Left ventricle myocardium inferior (tissue), 1 donor: ENCODE data around the gene VPS16. TPM values are rescaled to one million over a fixed set of nuclear protein-coding genes. Genes with fewer than 3 reads are reported as not detected.

ENCODE experiments used
- DNase-seq: peaks from one replicate; pipeline ENCODE4 v3.0.0-alpha.2; 2020
- H3K27ac ChIP-seq: fragments of 200-600 bp; replicated peaks from 2 replicates; pipeline ENCODE4 v1.8.0; 2021
- H3K27me3 ChIP-seq: fragments of 200-600 bp; 2 replicates; pipeline ENCODE4 v1.8.0; 2021; ENCODE audit warnings: low read depth
- H3K36me3 ChIP-seq: fragments of 200-600 bp; 2 replicates; pipeline ENCODE4 v1.8.0; 2021
- H3K4me1 ChIP-seq: fragments of 200-600 bp; 2 replicates; pipeline ENCODE4 v1.8.0; 2021
- H3K4me3 ChIP-seq: fragments of 200-600 bp; 2 replicates; pipeline ENCODE4 v1.8.0; 2021; ENCODE audit warnings: mild to moderate bottlenecking, moderate library complexity
- H3K9me3 ChIP-seq: fragments of 200-600 bp; replicated peaks from 2 replicates; pipeline ENCODE4 v1.8.0; 2021
- CTCF ChIP-seq: fragments of 200-600 bp; IDR thresholded peaks from 2 replicates; pipeline ENCODE4 v1.8.0; 2021; ENCODE audit warnings: antibody characterized with exemption, mild to moderate bottlenecking, borderline replicate concordance
- intact Hi-C: fragments of 100-400 bp; cut with micrococcal nuclease; formaldehyde crosslinking; loops from one replicate; pipeline ENCODE4 v1.11.0; 2022
- total RNA-seq: library from RNA; stranded (reverse); fragmentation: NEBNext Ultra II Directional; extraction: Animal tissue kit (Norgen Biotek cat#: 25700); gene quantifications from one replicate; pipeline ENCODE4 v1.2.1, GENCODE V29; 2021
- donor health status: DM: no; HTN: yes; CAD: no; lungs with severe emphysema.

Gene VPS16
- total RNA-seq, 1 donor from 2014 or later = 15.7 TPM

- H3K27me3 ChIP-seq = peaks cover 100% of the 10 kb centered on the region
- no peak for TF ChIP-seq CTCF
- peak overlapping the region; percentile 56 for H3K4me3 ChIP-seq
- H3K27ac ChIP-seq = no peak overlapping the region
- no peaks in the 10 kb centered on the region for H3K9me3 ChIP-seq
- peaks cover 20% of the 10 kb centered on the region for H3K4me1 ChIP-seq
- intact Hi-C loops = no loop called here
- no peaks in the 10 kb centered on the region for H3K36me3 ChIP-seq
- DNase-seq = no peak
Observed at GRCh38 chr20:2799271-2799670, 41.3 kb upstream of the VPS16 start.

- Histone ChIP-seq H3K27me3 (peaks cover 100% of the 10 kb centered on the region), H3K9me3 (no peaks in the 10 kb centered on the region), H3K27ac (no peak overlapping the region), H3K4me1 (peaks cover 23% of the 10 kb centered on the region), H3K36me3 (no peaks in the 10 kb centered on the region), H3K4me3 (peak overlapping the region; percentile 56)
- no peak for TF ChIP-seq CTCF
- no peak for DNase-seq
- intact Hi-C loops = no loop called here
Observed at GRCh38 chr20:2799688-2800520, 40.6 kb upstream of the VPS16 start.

- Histone ChIP-seq H3K9me3 (no peaks in the 10 kb centered on the region), H3K4me1 (peaks cover 27% of the 10 kb centered on the region), H3K4me3 (peak within 1 kb of the TSS; percentile 56), H3K27ac (no peak within 1 kb of the TSS), H3K27me3 (peaks cover 100% of the 10 kb centered on the region), H3K36me3 (no peaks in the 10 kb centered on the region)
- TF ChIP-seq CTCF = no peak
- intact Hi-C loops = no loop called here
- DNase-seq = no peak
Observed at GRCh38 chr20:2800521-2801285, 39.8 kb upstream of the VPS16 start, which contains the start of gene CPXM1. Gene CPXM1 (minus strand): TSS chr20:2800627. CDS start chr20:2800572, 55 bp downstream.

GRCh38 chr20:2801286-2801728 lies 39.2 kb upstream of the VPS16 start:
- no peak for TF ChIP-seq CTCF
- H3K9me3 ChIP-seq = no peaks in the 10 kb centered on the region
- H3K4me1 ChIP-seq = peaks cover 27% of the 10 kb centered on the region
- H3K36me3 ChIP-seq = no peaks in the 10 kb centered on the region
- intact Hi-C loops = no loop called here
- peaks cover 100% of the 10 kb centered on the region for H3K27me3 ChIP-seq
- H3K4me3 ChIP-seq = peak overlapping the region; percentile 56
- DNase-seq = no peak
- H3K27ac ChIP-seq = no peak overlapping the region

GRCh38 chr20:2804041-2804828 lies 36.3 kb upstream of the VPS16 start:
- intact Hi-C loops = no loop called here
- DNase-seq = no peak
- Histone ChIP-seq H3K4me3 (no peak overlapping the region), H3K36me3 (no peaks in the 10 kb centered on the region), H3K27ac (no peak overlapping the region), H3K4me1 (peaks cover 27% of the 10 kb centered on the region), H3K27me3 (peaks cover 100% of the 10 kb centered on the region), H3K9me3 (no peaks in the 10 kb centered on the region)
- TF ChIP-seq CTCF = no peak
